HEK293 (cell line): ENCODE measurements around the gene C2orf76.

ENCODE experiments used
- CTCF ChIA-PET: fragments of 350-600 bp; formaldehyde crosslinking; extraction: SDS; loops from one replicate; lab custom pipeline; 2021; ENCODE audit warnings: antibody characterized with exemption; lab: Yijun Ruan, JAX
- POLR2A ChIA-PET: fragments of 300-600 bp; formaldehyde crosslinking; extraction: SDS; loops from one replicate; lab custom pipeline; 2020; ENCODE audit warnings: antibody characterized with exemption, inconsistent platforms; lab: Yijun Ruan, JAX
- H3K27ac ChIP-seq: fragments of 200-500 bp; sonication (Bioruptor generic); 2 replicates; pipeline ENCODE4 v1.5.1; 2014; ENCODE audit warnings: low read depth, low read length, control low read depth, inconsistent platforms; ENCODE audit errors: extremely low read depth
- H3K36me3 ChIP-seq, 2 experiments: fragments of 200-500 bp in 1 of 2; sonication (Bioruptor generic) in 1 of 2; 1 replicate in 1 of 2; 2 replicates in 1 of 2; pipeline ENCODE4 v1.5.1; 2014 to 2017; ENCODE audit warnings: inconsistent platforms in 2 of 2, low read length in 2 of 2; ENCODE audit not compliant: control insufficient read depth in 2 of 2, insufficient read depth in 1 of 2
- H3K4me1 ChIP-seq: fragments of 200-500 bp; sonication (Bioruptor generic); 2 replicates; pipeline ENCODE4 v1.5.1; 2014; ENCODE audit warnings: mild to moderate bottlenecking, low read length, inconsistent platforms; ENCODE audit not compliant: control insufficient read depth, insufficient read depth
- H3K4me3 ChIP-seq: 2 replicates; pipeline ENCODE4 v1.5.1; 2011; ENCODE audit warnings: low read depth, mild to moderate bottlenecking, control low read depth, low read length, moderate library complexity
- H3K9me3 ChIP-seq: fragments of 200-500 bp; sonication (Bioruptor generic); 2 replicates; pipeline ENCODE4 v1.5.1; 2014; ENCODE audit warnings: low read depth, low read length, inconsistent platforms; ENCODE audit not compliant: control insufficient read depth, insufficient read depth
- EGR2 ChIP-seq: fragments of 450-650 bp; formaldehyde crosslinking; IDR thresholded peaks from 2 replicates; pipeline ENCODE4 v1.5.1; 2016; ENCODE audit warnings: low read depth, missing biosample characterization, missing genetic modification characterization
- GFI1B ChIP-seq: fragments of 450-650 bp; formaldehyde crosslinking; IDR thresholded peaks from 2 replicates; pipeline ENCODE4 v1.5.1; 2016; ENCODE audit warnings: missing biosample characterization, missing genetic modification characterization
- GLI4 ChIP-seq: fragments of 450-650 bp; formaldehyde crosslinking; IDR thresholded peaks from 2 replicates; pipeline ENCODE4 v1.5.1; 2016; ENCODE audit warnings: missing biosample characterization, missing genetic modification characterization
- KLF16 ChIP-seq: fragments of 450-650 bp; formaldehyde crosslinking; IDR thresholded peaks from 2 replicates; pipeline ENCODE4 v1.5.1; 2017; ENCODE audit warnings: missing biosample characterization, missing genetic modification characterization
- PATZ1 ChIP-seq: fragments of 450-650 bp; formaldehyde crosslinking; IDR thresholded peaks from 2 replicates; pipeline ENCODE4 v1.5.1; 2016; ENCODE audit warnings: missing biosample characterization, missing genetic modification characterization
- SETDB1 ChIP-seq: IDR thresholded peaks from one replicate; pipeline ENCODE4 v1.6.1; 2017; ENCODE audit warnings: mild to moderate bottlenecking, low read length, moderate library complexity, mixed read lengths; ENCODE audit not compliant: insufficient read length
- SP7 ChIP-seq: fragments of 450-650 bp; formaldehyde crosslinking; IDR thresholded peaks from 2 replicates; pipeline ENCODE4 v1.5.1; 2016; ENCODE audit warnings: missing biosample characterization, missing genetic modification characterization
- YY1 ChIP-seq: fragments of 450-650 bp; formaldehyde crosslinking; IDR thresholded peaks from 2 replicates; pipeline ENCODE4 v1.5.1; 2018; ENCODE audit warnings: missing biosample characterization, missing genetic modification characterization
- ZNF112 ChIP-seq: fragments of 450-650 bp; formaldehyde crosslinking; IDR thresholded peaks from 2 replicates; pipeline ENCODE4 v1.5.0; 2017; ENCODE audit warnings: missing biosample characterization, missing genetic modification characterization
- ZNF132 ChIP-seq: fragments of 450-650 bp; formaldehyde crosslinking; IDR thresholded peaks from 2 replicates; pipeline ENCODE4 v1.5.1; 2017; ENCODE audit warnings: missing biosample characterization, missing genetic modification characterization, borderline replicate concordance
- ZNF350 ChIP-seq: fragments of 450-650 bp; formaldehyde crosslinking; IDR thresholded peaks from 2 replicates; pipeline ENCODE4 v1.5.0; 2017; ENCODE audit warnings: missing biosample characterization, mild to moderate bottlenecking, missing genetic modification characterization
- ZNF426 ChIP-seq: fragments of 450-650 bp; formaldehyde crosslinking; IDR thresholded peaks from 2 replicates; pipeline ENCODE4 v1.5.1; 2017; ENCODE audit warnings: missing biosample characterization, missing genetic modification characterization, mild to moderate bottlenecking, inconsistent platforms, moderate library complexity
- ZNF473 ChIP-seq: fragments of 450-650 bp; formaldehyde crosslinking; IDR thresholded peaks from 2 replicates; pipeline ENCODE4 v1.5.1; 2017; ENCODE audit warnings: missing biosample characterization, missing genetic modification characterization
- ZNF48 ChIP-seq: fragments of 450-650 bp; formaldehyde crosslinking; IDR thresholded peaks from 2 replicates; pipeline ENCODE4 v1.5.1; 2016; ENCODE audit warnings: missing biosample characterization, missing genetic modification characterization
- ZNF544 ChIP-seq: fragments of 450-650 bp; formaldehyde crosslinking; IDR thresholded peaks from 2 replicates; pipeline ENCODE4 v1.5.0; 2017; ENCODE audit warnings: missing biosample characterization, missing genetic modification characterization
- ZNF610 ChIP-seq: fragments of 450-650 bp; formaldehyde crosslinking; IDR thresholded peaks from 2 replicates; pipeline ENCODE4 v1.5.1; 2016; ENCODE audit warnings: missing biosample characterization, missing genetic modification characterization, borderline replicate concordance
- ZNF629 ChIP-seq: fragments of 450-650 bp; formaldehyde crosslinking; IDR thresholded peaks from 2 replicates; pipeline ENCODE4 v1.5.1; 2017; ENCODE audit warnings: missing biosample characterization, missing genetic modification characterization
- TF ChIP-seq, protein P1 (sequence below): fragments of 450-650 bp; formaldehyde crosslinking; IDR thresholded peaks from 2 replicates; pipeline ENCODE4 v1.5.1; 2017; ENCODE audit warnings: missing biosample characterization, missing genetic modification characterization
- TF ChIP-seq, protein P2 (sequence below): fragments of 450-650 bp; formaldehyde crosslinking; IDR thresholded peaks from 2 replicates; pipeline ENCODE4 v1.5.0; 2017; ENCODE audit warnings: missing biosample characterization, missing genetic modification characterization, borderline replicate concordance
- TF ChIP-seq, protein P3 (sequence below): fragments of 450-650 bp; formaldehyde crosslinking; IDR thresholded peaks from 2 replicates; pipeline ENCODE4 v1.5.1; 2016; ENCODE audit warnings: missing biosample characterization, missing genetic modification characterization

C2orf76 gene

GRCh38 chr2:119289093-119289492, 77.5 kb downstream of the C2orf76 start:
- Histone ChIP-seq H3K9me3 (no peaks in the 10 kb centered on the region), H3K4me1 (0 out of 2 replicates have a peak, but pooled peaks cover 3% of the 10 kb centered on the region), H3K27ac (no peak overlapping the region), H3K36me3 (no peaks in the 10 kb centered on the region), H3K4me3 (no peak overlapping the region)
- ChIA-PET POLR2A (no interaction called here), CTCF (interaction anchor here (0.7 to 1.2 kb wide), 3 partner anchors 55 to 277 kb away, joined by 4 to 6 read pairs (median 6); no protein-coding TSS in a partner anchor)
- TF ChIP-seq ZNF112 (tag by site-specific recombination): no peak

DNA sequence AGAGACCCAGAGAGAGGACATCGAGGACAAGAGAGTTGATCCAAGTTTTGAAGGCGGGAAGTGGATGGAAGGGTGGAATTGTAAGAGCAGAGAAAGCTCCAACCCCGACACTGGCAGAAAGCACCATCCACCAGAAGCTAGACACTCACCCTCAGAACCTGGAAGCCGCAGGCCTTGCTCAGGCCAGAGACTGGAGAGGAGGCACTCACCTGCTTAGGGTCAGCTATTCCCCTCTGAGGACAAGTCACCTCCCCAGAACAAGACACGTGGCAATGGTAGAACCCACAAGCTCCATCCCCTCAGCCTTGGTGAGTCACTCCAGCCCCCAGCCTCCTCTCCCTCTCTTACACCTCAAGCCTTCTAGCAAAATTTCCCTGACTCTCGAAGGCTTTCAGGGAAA, 78.1 kb downstream of the C2orf76 start:
- H3K4me3 ChIP-seq: no peak overlapping the region
- POLR2A ChIA-PET: no interaction called here
- no peak overlapping the region for H3K27ac ChIP-seq
- H3K4me1 ChIP-seq: 0 out of 2 replicates have a peak, but pooled peaks cover 3% of the 10 kb centered on the region
- no peaks in the 10 kb centered on the region for H3K36me3 ChIP-seq
- TF ChIP-seq SETDB1 (no peak), KLF16 (tag by site-specific recombination) (no peak), ZNF610 (no peak), SP7 (tag by site-specific recombination) (no peak), ZNF629 (tag by site-specific recombination) (no peak), GFI1B (tag by site-specific recombination) (no peak), PATZ1 (tag by site-specific recombination) (no peak), ZNF350 (tag by site-specific recombination) (no peak), YY1 (no peak), ZNF48 (no peak), ZNF473 (tag by site-specific recombination) (no peak), EGR2 (tag by site-specific recombination) (no peak), ZNF132 (tag by site-specific recombination) (no peak), ZNF544 (tag by site-specific recombination) (no peak), GLI4 (no peak), ZNF426 (no peak)
- TF ChIP-seq, protein P1, sequence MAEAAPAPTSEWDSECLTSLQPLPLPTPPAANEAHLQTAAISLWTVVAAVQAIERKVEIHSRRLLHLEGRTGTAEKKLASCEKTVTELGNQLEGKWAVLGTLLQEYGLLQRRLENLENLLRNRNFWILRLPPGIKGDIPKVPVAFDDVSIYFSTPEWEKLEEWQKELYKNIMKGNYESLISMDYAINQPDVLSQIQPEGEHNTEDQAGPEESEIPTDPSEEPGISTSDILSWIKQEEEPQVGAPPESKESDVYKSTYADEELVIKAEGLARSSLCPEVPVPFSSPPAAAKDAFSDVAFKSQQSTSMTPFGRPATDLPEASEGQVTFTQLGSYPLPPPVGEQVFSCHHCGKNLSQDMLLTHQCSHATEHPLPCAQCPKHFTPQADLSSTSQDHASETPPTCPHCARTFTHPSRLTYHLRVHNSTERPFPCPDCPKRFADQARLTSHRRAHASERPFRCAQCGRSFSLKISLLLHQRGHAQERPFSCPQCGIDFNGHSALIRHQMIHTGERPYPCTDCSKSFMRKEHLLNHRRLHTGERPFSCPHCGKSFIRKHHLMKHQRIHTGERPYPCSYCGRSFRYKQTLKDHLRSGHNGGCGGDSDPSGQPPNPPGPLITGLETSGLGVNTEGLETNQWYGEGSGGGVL (tag by site-specific recombination): no peak
- TF ChIP-seq, protein P2, sequence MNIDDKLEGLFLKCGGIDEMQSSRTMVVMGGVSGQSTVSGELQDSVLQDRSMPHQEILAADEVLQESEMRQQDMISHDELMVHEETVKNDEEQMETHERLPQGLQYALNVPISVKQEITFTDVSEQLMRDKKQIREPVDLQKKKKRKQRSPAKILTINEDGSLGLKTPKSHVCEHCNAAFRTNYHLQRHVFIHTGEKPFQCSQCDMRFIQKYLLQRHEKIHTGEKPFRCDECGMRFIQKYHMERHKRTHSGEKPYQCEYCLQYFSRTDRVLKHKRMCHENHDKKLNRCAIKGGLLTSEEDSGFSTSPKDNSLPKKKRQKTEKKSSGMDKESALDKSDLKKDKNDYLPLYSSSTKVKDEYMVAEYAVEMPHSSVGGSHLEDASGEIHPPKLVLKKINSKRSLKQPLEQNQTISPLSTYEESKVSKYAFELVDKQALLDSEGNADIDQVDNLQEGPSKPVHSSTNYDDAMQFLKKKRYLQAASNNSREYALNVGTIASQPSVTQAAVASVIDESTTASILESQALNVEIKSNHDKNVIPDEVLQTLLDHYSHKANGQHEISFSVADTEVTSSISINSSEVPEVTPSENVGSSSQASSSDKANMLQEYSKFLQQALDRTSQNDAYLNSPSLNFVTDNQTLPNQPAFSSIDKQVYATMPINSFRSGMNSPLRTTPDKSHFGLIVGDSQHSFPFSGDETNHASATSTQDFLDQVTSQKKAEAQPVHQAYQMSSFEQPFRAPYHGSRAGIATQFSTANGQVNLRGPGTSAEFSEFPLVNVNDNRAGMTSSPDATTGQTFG (tag by site-specific recombination): no peak
- TF ChIP-seq, protein P3, sequence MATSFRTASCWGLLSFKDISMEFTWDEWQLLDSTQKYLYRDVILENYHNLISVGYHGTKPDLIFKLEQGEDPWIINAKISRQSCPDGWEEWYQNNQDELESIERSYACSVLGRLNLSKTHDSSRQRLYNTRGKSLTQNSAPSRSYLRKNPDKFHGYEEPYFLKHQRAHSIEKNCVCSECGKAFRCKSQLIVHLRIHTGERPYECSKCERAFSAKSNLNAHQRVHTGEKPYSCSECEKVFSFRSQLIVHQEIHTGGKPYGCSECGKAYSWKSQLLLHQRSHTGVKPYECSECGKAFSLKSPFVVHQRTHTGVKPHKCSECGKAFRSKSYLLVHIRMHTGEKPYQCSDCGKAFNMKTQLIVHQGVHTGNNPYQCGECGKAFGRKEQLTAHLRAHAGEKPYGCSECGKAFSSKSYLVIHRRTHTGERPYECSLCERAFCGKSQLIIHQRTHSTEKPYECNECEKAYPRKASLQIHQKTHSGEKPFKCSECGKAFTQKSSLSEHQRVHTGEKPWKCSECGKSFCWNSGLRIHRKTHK (tag by site-specific recombination): no peak
- TF ChIP-seq, all 188 proteins: peak for 0
- H3K9me3 ChIP-seq: no peaks in the 10 kb centered on the region
- CTCF ChIA-PET: interaction anchor here (0.7 to 1.2 kb wide), 3 partner anchors 20 to 277 kb away, joined by 3 to 6 read pairs (median 4); no protein-coding TSS in a partner anchor
